DND-41 (cell line): ENCODE data around the gene LYSET.

Source experiments
- EZH2 ChIP-seq: IDR thresholded peaks from 3 replicates; pipeline ENCODE4 v1.6.1; 2012; ENCODE audit warnings: borderline replicate concordance, low read depth, mild to moderate bottlenecking, moderate library complexity, low read length, inconsistent platforms; ENCODE audit not compliant: severe bottlenecking
- TF ChIP-seq, protein P1 (sequence below): IDR thresholded peaks from 2 replicates; pipeline ENCODE4 v1.5.1; 2012; ENCODE audit warnings: borderline replicate concordance, low read length, moderate library complexity, mild to moderate bottlenecking; ENCODE audit not compliant: poor library complexity, severe bottlenecking; ENCODE audit errors: extremely low read depth

DNA sequence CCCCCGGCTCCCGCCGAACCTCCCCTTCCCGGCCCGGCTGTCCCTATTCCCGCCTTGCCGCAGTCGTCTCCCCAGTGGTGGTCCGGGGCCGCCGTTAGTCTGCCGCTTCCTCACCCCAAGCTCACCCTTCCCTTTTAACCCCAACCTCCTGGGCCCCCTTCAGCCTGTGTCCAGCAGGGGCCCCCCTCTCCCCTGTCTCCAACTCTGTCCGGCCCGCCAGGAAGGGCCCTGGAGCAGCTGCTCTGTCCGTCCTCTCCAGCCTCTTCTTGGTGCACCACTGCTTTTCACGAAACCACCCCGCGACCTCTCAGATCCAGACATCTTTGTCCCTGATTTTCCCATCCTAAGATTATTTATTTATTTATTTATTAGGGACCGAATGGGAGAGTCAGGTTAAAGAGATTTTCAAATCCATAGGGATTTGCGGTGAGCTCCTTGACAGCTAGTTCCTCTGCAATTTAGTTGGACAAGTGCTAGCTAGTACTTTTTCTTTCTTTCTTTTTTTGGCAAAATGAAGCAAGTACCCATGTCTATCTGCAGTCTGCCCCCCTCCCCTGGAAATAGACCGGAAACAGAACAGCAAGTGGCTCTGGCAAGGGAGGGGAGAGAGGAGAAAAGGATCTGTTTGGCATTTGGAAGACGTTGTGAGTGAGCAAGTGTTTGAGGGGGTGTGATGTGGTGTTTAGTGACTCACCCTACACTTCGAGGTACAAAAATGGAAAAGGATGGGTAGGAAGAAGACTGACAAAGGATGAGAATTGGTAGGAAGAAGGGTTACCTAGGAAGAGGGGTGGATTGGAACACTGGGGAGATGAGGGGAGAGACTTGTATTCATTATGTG lies 22.6 kb downstream of the LYSET start:
- TF ChIP-seq, protein P1, sequence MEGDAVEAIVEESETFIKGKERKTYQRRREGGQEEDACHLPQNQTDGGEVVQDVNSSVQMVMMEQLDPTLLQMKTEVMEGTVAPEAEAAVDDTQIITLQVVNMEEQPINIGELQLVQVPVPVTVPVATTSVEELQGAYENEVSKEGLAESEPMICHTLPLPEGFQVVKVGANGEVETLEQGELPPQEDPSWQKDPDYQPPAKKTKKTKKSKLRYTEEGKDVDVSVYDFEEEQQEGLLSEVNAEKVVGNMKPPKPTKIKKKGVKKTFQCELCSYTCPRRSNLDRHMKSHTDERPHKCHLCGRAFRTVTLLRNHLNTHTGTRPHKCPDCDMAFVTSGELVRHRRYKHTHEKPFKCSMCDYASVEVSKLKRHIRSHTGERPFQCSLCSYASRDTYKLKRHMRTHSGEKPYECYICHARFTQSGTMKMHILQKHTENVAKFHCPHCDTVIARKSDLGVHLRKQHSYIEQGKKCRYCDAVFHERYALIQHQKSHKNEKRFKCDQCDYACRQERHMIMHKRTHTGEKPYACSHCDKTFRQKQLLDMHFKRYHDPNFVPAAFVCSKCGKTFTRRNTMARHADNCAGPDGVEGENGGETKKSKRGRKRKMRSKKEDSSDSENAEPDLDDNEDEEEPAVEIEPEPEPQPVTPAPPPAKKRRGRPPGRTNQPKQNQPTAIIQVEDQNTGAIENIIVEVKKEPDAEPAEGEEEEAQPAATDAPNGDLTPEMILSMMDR, result peak; percentile 50
- TF ChIP-seq EZH2, result no peak
